Hair follicle dermal papilla cell (primary cell): ENCODE measurements around the gene B3GAT3. TPM values are rescaled to one million over a fixed set of nuclear protein-coding genes. Genes with fewer than 3 reads are reported as not detected.

Experiments used
- small RNA-seq: library from RNA; depleted of rRNA; stranded (forward); fragments of <200 nt; gene quantifications from one replicate; pipeline ENCODE3, GENCODE V24; 2012
- total RNA-seq: library from RNA; depleted of rRNA; stranded (reverse); fragments of >200 nt; gene quantifications from 2 replicates; pipeline ENCODE4 v1.2.3, GENCODE V29; 2012

The B3GAT3 gene
- total RNA-seq = 24.0 and 24.2 TPM in 2 replicates

GRCh38 chr11:62621567-62622470, at the start of gene B3GAT3:
TSS of gene B3GAT3 (minus strand) at chr11:62621986. CDS start at chr11:62621947, 39 bp downstream.

DNA sequence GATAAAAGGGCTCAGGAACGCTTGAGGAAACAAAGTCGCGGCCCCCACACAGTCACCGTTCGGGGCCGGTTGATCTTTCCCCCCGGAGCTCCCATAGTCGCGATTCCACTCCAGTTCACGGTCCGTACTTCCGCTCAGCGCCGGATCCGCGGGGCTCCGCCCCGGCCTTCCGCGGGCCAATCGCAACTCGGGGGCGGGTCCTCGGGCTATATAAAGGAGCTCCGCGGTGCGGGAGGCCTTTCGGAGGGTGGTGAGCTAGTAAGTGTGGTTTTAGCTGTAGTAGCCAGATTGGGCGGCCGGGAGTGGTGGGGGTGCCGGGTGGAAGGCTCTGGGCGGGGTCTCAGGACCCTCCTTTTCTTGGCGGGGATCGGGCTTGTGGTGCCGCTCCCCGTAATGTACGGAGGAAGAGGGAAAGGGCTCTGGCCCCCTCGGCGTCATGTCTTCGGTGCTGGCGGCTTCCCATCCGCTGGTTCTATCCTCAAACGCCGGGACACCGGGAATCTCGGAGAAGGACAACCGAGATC, 43.4 kb upstream of the B3GAT3 start, which contains the start of the genes C11orf98 and CSKMT:
C11orf98 (minus strand) TSS at position 136 of the 524 bp plus-strand sequence; CDS start at position 95, 41 bp downstream.
CSKMT (plus strand) TSS at position 238 of the 524 bp plus-strand sequence. CDS start 568 bp downstream, outside the sequence.

DNA sequence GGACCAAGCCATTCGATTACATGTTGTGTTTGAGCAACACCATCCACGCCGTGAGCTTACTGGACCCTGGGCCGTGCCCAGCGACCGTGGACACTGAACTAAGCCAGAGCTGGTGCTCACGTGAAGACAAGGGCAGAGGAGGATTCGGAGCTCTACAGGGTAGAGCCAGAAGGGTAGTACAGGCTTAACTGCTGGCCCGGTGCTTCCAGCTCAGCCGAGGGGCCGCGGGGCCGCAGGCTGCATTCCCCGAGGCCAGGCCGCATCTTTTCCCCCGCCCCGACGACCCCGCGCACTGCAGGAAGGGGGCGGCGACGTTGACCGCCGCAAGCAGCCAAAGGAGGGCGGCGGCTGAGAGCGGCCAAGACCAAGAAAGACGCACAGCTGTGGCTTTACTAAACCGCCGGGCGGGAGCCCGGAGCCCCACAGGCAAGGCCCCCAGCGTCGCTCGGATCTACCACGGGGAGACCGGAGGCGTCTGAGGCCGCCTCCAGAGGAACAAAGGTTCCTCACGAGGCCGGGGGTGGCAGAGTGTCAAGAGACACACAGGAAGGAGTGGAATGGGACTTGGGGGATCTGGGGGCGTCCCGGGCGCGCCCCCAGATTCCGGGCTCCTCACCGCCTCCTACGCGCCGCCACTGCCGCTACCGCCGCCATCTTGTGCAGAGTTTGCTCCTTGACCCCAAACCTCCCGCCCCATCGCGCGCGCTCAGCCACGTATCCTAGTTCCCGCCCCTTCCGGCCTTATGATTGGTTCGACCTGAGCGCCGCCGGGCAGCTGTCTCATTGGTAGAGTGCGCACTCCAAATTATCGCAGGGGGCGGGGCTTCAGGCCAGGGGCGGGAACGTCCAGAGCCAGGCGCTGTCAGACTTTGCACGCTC, 24.4 kb upstream of the B3GAT3 start, which contains the start of gene GANAB:
GANAB (minus strand) TSS at position 668 of the 879 bp plus-strand sequence; CDS start at position 654, 14 bp downstream.

DNA sequence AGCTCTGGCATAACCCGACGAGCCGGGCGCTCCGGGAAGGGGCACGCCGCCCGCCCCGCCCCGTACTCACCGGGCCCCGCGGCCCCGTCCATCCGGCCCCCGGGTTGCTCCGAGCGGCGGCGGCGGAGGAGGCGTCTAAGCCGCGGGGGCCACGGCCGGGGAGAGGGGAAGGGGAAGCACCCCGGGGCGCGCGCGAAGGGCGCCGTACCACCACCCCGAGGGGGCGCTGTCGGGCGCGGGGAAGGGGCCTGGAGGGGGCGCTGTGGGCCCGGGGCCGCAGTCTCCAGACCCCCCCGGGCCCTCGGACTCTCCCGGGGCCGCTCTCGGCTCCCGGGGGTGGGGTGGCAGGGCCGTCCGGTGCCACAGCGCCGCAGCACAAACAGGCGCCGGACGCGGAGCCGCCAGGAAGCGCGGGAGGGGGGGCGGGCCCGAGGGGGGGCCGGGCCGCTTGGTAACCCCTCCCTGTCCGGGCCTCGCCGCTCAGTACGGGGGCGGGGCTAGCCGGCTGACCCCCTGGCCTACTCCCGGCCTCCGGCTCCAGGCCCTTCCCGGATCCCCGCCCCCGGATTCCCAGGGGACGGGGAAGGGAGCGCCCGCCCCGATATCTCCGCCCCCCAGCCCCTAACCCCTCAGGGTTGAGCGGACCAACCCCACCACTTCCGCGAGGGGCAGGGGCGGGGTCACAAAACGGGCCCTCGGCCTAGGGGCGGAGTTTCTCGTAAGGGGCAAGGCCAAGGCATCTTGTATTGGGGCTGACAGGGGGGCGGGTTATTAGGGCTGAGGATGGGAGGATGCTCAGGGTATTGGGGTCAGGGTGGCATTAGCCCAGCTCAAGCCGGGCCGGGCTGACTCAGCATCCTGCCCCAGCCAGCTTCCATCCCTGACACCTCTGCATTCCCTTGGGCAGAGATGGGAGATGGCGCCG, 9.2 kb downstream of the B3GAT3 start, which contains the start of the genes EML3 and ROM1:
EML3 (minus strand) TSS at position 410 of the 925 bp plus-strand sequence; CDS start at position 92, 318 bp downstream.
ROM1 (plus strand) TSS at position 892 of the 925 bp plus-strand sequence; CDS start at position 917, 25 bp downstream.

GRCh38 chr11:62601372-62602140, 20.2 kb downstream of the B3GAT3 start, which contains the start of gene MTA2:
TSS of gene MTA2 (minus strand) at chr11:62601865. CDS start at chr11:62601450, 415 bp downstream.

GRCh38 chr11:62591448-62592145, 30.2 kb downstream of the B3GAT3 start, which contains the start of gene TUT1:
TSS of gene TUT1 (minus strand) at chr11:62591523. CDS start at chr11:62591485, 38 bp downstream.

DNA sequence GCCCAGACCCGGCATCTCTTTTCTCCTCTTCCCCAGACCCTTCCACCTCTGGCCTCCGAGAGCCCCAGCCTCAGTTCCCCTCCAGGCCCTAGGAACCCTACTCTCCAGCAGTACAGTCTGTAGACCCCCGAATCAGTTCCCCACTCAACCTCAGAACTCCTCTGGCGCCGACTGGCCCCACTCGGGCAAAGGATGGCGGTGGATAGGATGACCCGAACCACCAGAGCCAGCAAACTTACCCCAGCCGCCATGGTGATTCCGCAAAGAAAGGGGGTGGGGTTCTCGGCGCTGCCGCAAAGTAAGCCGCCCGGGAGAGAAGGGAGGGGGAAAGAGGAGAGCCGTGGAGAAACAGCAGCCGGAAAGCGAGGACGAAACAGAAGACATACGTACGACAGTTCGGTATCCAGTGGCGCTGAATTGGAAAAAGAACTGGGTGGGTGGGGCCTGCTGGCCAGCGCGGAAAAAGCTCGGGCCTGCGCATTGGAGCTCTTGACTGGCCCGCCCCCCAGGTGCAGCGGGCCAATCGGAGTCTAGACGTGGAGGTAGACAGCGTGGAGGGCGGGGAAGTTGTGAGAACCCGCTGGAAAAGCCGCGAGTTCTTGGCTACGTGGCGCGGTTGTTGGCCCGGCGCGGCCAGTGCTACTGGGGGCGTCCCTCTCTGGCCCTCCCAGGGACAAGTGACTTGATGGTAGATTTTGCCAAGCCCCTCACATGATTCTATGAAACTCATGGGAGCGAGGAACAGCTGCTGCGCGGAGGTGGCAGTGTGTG, 48.0 kb downstream of the B3GAT3 start, which contains the start of gene EEF1G:
EEF1G (minus strand) TSS at position 300 of the 771 bp plus-strand sequence; CDS start at position 251, 49 bp downstream.

Small RNA genes lying within 50 kb of the gene (small RNA-seq; reads per million reads assigned to genes)
- gene AP001458.1 (not detected), gene MIR6747 (not detected), gene SNORA57 (not detected)

Other genes with a start within 250 kb of the B3GAT3 start
- not detected in 2 replicates for gene SCGB1A1, start 203.0 kb downstream of the B3GAT3 start, total RNA-seq
- gene AHNAK, start 75.2 kb downstream of the B3GAT3 start, total RNA-seq = 953 and 967 TPM in 2 replicates
- 1,028 and 1,088 TPM in 2 replicates for gene EEF1G, start 48.1 kb downstream of the B3GAT3 start, total RNA-seq
- gene TUT1, start 30.5 kb downstream of the B3GAT3 start, total RNA-seq = 6.3 and 7.2 TPM in 2 replicates
- gene MTA2, start 20.1 kb downstream of the B3GAT3 start, total RNA-seq = 138 and 161 TPM in 2 replicates
- gene EML3, start 9.2 kb downstream of the B3GAT3 start, total RNA-seq = 35.9 and 38.5 TPM in 2 replicates
- 3.7 and 5.5 TPM in 2 replicates for gene ROM1, start 8.7 kb downstream of the B3GAT3 start, total RNA-seq
- 248 and 270 TPM in 2 replicates for gene GANAB, start 24.6 kb upstream of the B3GAT3 start, total RNA-seq
- 25.5 and 29.4 TPM in 2 replicates for gene INTS5, start 31.3 kb upstream of the B3GAT3 start, total RNA-seq
- gene C11orf98, start 43.2 kb upstream of the B3GAT3 start, total RNA-seq = 14.9 and 20.3 TPM in 2 replicates
- gene CSKMT, start 43.3 kb upstream of the B3GAT3 start, total RNA-seq = 3.2 and 7.3 TPM in 2 replicates
- 4.4 and 5.6 TPM in 2 replicates for gene UQCC3, start 49.7 kb upstream of the B3GAT3 start, total RNA-seq
- gene LBHD1, start 50.3 kb upstream of the B3GAT3 start, total RNA-seq = 4.0 and 4.5 TPM in 2 replicates
- gene UBXN1, start 57.1 kb upstream of the B3GAT3 start, total RNA-seq = 70.9 and 82.1 TPM in 2 replicates
- gene LRRN4CL, start 67.5 kb upstream of the B3GAT3 start, total RNA-seq = 63.6 and 104 TPM in 2 replicates
- gene BSCL2, start 85.4 kb upstream of the B3GAT3 start, total RNA-seq = 47.2 and 64.5 TPM in 2 replicates
- gene GNG3, start 85.7 kb upstream of the B3GAT3 start, total RNA-seq = not detected in 2 replicates
- 7.5 and 10.9 TPM in 2 replicates for gene HNRNPUL2, start 105.5 kb upstream of the B3GAT3 start, total RNA-seq
- gene TTC9C, start 106.5 kb upstream of the B3GAT3 start, total RNA-seq = 27.9 and 36.0 TPM in 2 replicates
- 19.3 and 21.4 TPM in 2 replicates for gene ZBTB3, start 132.2 kb upstream of the B3GAT3 start, total RNA-seq
- 34.9 and 47.2 TPM in 2 replicates for gene POLR2G, start 139.6 kb upstream of the B3GAT3 start, total RNA-seq
- 13.5 and 19.5 TPM in 2 replicates for gene TAF6L, start 149.4 kb upstream of the B3GAT3 start, total RNA-seq
- 38.0 and 38.1 TPM in 2 replicates for gene TMEM179B, start 165.4 kb upstream of the B3GAT3 start, total RNA-seq
- gene TMEM223, start 170.0 kb upstream of the B3GAT3 start, total RNA-seq = 12.3 and 13.1 TPM in 2 replicates
- gene NXF1, start 183.5 kb upstream of the B3GAT3 start, total RNA-seq = 30.5 and 38.9 TPM in 2 replicates
- gene STX5, start 210.1 kb upstream of the B3GAT3 start, total RNA-seq = 48.3 and 56.5 TPM in 2 replicates
- gene TEX54, start 210.9 kb upstream of the B3GAT3 start, total RNA-seq = not detected in 2 replicates
- 28.9 and 29.1 TPM in 2 replicates for gene WDR74, start 217.6 kb upstream of the B3GAT3 start, total RNA-seq